Gastrocnemius medialis (tissue), 4 donors: ENCODE results near the gene ASIC1.

Source experiments
- CTCF ChIP-seq, 5 experiments: fragments of 450-650 bp in 3 of 5; fragments of 200-600 bp in 2 of 5; sonication (generic) in 2 of 5; IDR thresholded peaks in 4 of 5; conservative IDR thresholded peaks in 1 of 5; 1 replicate in 4 of 5; 2 replicates in 1 of 5; pipeline ENCODE4 v1.5.1; 2016 to 2019; ENCODE audit warnings: antibody characterized with exemption in 5 of 5, mild to moderate bottlenecking in 3 of 5, moderate library complexity in 3 of 5
- POLR2A ChIP-seq, 2 donors: fragments of 450-650 bp; IDR thresholded peaks; one replicate each; pipeline ENCODE4 v1.6.1; 2017; ENCODE audit warnings: antibody characterized with exemption in 2 of 2, mild to moderate bottlenecking in 2 of 2, moderate library complexity in 2 of 2

DNA sequence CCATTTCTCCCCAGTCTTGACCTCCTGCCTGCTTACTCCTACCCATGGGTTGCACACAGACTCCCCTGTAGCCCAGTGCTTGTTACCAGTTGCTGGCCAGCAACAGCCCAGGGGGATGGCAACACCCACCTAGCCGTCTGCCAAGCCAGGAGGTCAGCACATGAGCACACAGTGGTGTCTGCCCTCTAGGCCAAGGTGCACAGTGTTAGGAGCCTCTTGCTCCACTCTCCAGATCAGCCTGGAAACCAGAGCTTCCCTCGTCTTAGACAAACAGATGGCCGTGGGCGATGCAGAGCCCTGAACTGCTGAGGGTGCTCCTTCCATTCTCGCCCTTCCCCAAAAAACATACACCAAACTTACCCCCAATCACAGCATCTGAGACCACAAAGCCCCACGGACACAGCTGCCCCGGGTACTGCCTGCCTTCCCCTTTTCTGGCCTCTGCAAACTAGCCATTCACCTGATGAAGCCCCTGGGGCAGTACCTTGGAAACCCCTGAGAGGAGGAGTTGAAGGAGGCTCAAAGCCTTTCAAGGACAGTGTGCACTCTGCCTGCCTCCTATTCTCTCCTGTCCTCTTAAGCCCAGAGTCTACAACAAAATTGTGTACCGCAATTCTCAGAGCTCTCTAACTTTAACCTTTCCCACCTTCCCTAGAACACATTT is 45.4 kb downstream of the ASIC1 start:
- TF ChIP-seq CTCF (IDR thresholded peaks at IDR 0.05 in 4 of 5, conservative IDR thresholded peaks at IDR 0.05 in 1 of 5): no peak
- no peak for TF ChIP-seq POLR2A (IDR thresholded peaks at IDR 0.05)
